Stimulated activated CD8-positive, alpha-beta memory T cell treated with anti-CD3 and anti-CD28 coated beads, Interleukin-4, amount 100 ng/mL, for 4 hours (primary cell): ENCODE results near the gene INTS3.
"Not testable (repeated sequence)": the region's sequence is repeated elsewhere in the genome, so short reads cannot be mapped to it uniquely, and the experiment has no call there.

Source experiments
- DNase-seq, 2 donors: peaks; one replicate each; pipeline ENCODE4 v3.0.0-alpha.2; 2020; ENCODE audit warnings: low read depth in 2 of 2, low spot score in 1 of 2

Gene INTS3

DNA sequence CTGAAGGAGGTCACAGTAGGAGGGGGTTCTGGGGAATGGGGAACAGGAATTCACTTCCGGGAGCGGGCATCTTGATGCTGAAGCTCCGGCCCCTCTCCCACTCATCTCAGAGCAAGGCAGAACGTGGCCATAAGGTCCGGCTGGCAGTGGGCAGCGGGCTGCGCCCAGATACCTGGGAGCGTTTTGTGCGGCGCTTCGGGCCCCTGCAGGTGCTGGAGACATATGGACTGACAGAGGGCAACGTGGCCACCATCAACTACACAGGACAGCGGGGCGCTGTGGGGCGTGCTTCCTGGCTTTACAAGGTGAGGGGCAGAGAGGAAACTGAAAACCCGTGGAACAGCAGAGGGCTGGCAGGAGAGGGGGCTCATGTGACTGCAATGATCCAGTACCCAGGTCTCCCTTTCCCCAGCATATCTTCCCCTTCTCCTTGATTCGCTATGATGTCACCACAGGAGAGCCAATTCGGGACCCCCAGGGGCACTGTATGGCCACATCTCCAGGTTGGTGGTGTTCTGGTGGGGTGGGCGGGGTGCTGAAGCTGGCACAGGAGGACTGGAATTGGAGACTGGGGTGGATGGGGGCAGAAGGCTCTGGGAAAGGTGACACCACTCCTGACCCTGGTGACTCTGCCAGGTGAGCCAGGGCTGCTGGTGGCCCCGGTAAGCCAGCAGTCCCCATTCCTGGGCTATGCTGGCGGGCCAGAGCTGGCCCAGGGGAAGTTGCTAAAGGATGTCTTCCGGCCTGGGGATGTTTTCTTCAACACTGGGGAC is 50.4 kb downstream of the INTS3 start:
- DNase-seq, result no peak

- no peak for DNase-seq
Measured at GRCh38 chr1:153778824-153779519, 51.1 kb downstream of the INTS3 start.

GRCh38 chr1:153779781-153780541 is 52.1 kb downstream of the INTS3 start:
- DNase-seq, result no peak

DNA sequence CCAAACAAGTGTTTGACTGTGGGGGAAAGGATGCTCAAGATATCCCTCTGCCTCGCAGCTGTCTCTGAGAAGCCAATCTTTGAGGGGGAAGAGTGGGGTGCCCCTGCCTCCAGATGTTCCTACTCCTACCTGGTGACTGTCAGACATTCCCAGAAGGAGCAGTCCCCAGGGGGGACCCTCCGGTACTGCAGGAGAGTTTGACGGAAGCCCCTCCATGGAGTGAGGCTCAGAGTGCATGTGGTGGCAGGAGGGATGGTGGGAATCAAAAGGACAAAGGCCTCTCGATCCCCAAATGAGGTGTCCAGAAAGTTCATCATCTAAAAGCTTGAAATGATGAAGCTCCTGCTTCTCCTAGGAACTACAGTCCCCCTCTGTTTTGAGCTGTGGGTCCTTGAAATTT is 52.7 kb downstream of the INTS3 start:
- DNase-seq, result no peak

DNA sequence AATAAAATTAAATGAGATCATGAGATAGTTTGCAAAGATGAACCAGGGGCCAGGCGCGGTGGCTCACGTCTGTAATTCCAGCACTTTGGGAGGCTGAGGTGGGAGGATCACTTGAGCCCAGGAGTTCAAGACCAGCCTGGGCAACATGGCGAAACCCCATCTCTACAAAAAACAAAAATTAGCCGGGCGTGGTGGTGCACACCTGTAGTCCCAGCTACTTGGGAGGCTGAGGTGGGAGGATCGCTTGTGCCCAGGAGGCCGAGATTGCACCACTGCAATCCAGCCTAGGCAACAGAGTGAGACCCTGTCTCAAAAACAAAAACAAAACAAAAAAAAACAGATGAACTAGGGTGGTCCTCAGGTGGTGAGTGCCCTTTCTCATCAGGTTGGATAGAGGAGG is 54.8 kb downstream of the INTS3 start:
- DNase-seq, result not testable (repeated sequence)

- DNase-seq, result peak; percentile 78 to 80
Measured at GRCh38 chr1:153783233-153784190, 55.7 kb downstream of the INTS3 start.

DNA sequence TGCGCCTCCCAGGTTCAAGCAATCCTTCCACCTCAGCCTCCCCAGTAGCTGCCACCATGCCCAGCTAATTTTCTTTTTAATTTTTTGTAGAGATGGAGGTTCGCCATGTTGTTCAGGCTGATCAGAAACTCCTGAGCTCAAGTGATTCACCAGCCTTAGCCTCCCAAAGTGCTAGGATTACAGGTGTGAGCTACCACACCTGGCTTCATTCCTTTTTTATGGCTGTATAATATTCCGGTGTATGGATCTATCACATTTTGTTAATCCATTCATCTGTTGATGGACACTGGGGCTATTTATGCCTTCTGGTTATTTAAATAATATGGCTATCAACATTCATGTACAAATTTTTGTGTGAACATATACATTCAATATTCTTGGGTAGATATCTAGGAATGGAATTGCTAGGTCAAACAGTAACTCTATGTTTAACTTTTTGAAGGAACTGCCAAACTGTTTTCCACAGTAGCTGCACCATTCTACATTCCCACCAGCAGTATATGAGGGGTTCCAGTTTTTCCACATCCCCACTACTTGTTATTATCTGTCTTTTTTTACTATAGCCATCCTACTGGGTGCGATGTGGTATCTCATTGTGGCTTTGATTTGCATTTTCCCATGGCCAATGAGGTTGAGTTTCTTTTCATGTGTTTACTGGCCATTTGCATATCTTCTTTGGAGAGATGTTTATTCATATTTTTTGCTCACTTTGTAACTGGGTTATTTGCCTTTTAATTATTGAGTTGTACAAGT is 58.4 kb downstream of the INTS3 start:
- no peak for DNase-seq

- DNase-seq, result no peak
Measured at GRCh38 chr1:153789478-153790034, 61.7 kb downstream of the INTS3 start.

GRCh38 chr1:153790313-153790965 is 62.6 kb downstream of the INTS3 start:
- no peak for DNase-seq

DNA sequence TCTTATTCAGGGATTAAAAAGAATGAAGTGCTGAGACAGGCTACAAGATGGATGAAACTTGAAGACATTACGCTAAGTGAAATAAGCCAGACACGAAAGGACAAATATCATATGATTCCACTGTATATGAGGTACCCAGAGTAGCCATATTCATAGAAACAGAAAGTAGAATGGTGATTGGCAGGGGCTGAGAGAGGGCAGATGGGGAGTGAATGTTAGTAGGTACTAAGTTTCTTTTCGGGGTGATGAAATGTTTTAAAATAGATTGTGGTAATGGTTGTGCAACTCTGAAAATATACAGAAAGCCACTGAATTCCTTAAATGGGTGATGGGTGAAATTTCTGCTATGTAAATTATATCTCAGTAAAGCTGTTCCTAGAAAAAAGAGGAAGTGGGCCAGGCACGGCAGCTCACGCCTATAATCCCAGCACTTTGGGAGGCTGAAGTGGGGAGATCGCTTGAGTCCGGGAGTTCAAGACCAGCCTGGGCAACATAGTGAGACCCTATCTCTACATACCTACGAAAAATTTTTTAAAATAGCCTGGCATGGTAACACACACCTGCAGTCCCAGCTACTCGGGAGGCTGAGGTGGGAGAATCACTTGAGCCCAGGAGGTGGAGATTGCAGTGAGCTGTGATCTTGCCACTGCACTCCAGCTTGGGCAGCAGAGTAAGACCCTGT is 63.3 kb downstream of the INTS3 start:
- DNase-seq, result no peak

DNA sequence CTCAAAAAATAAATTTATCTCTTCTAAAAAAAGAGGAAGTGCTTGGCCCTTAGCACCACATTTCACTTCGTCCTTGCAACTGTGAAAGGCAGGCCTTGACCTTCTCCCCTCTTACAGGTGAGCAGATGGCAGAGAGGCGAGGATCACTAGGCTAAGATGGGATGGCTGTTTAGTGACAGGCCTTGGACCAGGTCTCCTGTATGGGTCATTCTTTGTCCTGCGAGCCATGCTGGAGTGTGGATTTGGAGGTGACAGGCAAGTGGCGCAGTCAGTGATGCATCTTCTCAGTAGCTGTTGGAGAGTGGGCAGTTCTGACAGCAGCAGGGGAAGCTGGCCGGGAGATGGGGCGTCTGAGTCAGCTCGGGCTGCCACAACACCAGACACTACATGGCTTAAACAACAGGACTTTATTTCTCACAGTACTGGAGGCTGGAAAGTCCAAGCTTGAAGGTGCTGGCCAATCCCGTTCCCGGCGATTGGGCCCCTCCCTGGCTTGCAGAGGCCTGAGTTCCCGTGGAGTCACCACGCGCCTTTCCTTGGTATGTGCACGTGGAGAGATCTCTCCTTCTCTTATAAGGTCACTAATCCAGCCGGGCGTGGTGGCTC is 63.9 kb downstream of the INTS3 start:
- DNase-seq, result no peak

GRCh38 chr1:153792631-153793041 is 64.8 kb downstream of the INTS3 start:
- DNase-seq, result no peak

- no peak for DNase-seq
Measured at GRCh38 chr1:153793261-153793972, 65.6 kb downstream of the INTS3 start.

- DNase-seq, result no peak
Measured at GRCh38 chr1:153793973-153794615, 66.2 kb downstream of the INTS3 start.

DNA sequence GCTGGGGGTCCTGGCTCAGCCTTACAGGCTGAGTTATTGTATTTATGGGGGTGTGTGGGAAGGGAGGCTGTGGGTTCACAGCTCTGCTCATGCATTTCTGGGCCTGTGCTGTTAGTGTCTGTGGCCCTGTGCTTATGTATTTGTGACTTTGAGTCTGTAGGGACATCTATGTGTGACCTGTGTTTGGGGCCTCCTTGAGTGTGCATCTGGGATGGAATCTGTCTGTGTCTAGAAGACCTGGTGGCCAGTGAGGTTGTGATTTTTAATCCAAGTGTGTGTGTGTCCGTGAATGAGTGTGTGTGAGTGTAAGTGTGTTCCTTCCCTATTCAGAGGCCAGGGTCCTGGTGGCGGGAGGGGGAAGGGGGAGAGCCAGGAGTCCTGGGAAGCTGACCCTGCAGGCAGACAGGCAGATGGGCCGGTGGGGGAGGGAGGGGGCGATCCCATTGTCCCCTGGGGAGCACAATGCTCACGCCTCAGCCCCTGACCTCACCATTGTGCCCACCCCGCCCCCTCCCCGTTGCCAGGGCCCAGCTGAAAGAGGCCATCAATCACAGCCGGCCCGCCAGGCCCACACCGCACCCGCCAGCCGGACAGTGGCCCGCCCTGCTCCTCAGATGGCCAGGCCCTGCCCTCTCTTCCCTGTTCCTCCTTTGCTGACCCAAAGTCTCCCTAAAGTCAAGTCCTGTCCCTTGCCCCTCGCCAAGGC is 66.9 kb downstream of the INTS3 start:
- DNase-seq, result no peak

- no peak for DNase-seq
Measured at GRCh38 chr1:153795330-153795837, 67.5 kb downstream of the INTS3 start.
